MM.1S (cell line): ENCODE data around the gene ANLN.
"Not testable (repeated sequence)": the region's sequence is repeated elsewhere in the genome, so short reads cannot be mapped to it uniquely, and the experiment has no call there.

Experiments
- DNase-seq: peaks from one replicate; pipeline ENCODE4 v3.0.0-alpha.2; 2015
- H2AFZ ChIP-seq: fragments of 300-600 bp; sonication (generic); 2 replicates; pipeline ENCODE4 v1.6.0; 2016; ENCODE audit warnings: antibody characterized with exemption, low read length
- H3F3A ChIP-seq: fragments of 300-600 bp; sonication (generic); 2 replicates; pipeline ENCODE4 v1.6.1; 2016; ENCODE audit warnings: mild to moderate bottlenecking, antibody characterized with exemption, low read length, moderate library complexity, mixed read lengths; ENCODE audit not compliant: insufficient read depth
- H3K27ac ChIP-seq: fragments of 300-600 bp; sonication (generic); 2 replicates; pipeline ENCODE4 v1.5.1; 2016; ENCODE audit warnings: mild to moderate bottlenecking, low read length
- H3K27me3 ChIP-seq: fragments of 300-600 bp; sonication (generic); replicated peaks from 2 replicates; pipeline ENCODE4 v1.6.0; 2016; ENCODE audit warnings: low read length; ENCODE audit not compliant: insufficient read depth
- H3K36me3 ChIP-seq: fragments of 300-600 bp; sonication (generic); replicated peaks from 2 replicates; pipeline ENCODE4 v1.6.1; 2016; ENCODE audit warnings: mild to moderate bottlenecking, low read length, mixed read lengths; ENCODE audit not compliant: insufficient read depth
- H3K4me1 ChIP-seq: fragments of 300-600 bp; sonication (generic); 2 replicates; pipeline ENCODE4 v1.6.1; 2016; ENCODE audit warnings: low read length, mixed read lengths
- H3K4me2 ChIP-seq: fragments of 300-600 bp; sonication (generic); 2 replicates; pipeline ENCODE4 v1.6.0; 2016; ENCODE audit warnings: low read depth, low read length
- H3K4me3 ChIP-seq: fragments of 300-600 bp; sonication (generic); 2 replicates; pipeline ENCODE4 v1.5.1; 2016; ENCODE audit warnings: low read length, mixed read lengths
- H3K79me2 ChIP-seq: fragments of 300-600 bp; sonication (generic); 2 replicates; pipeline ENCODE4 v1.6.1; 2016; ENCODE audit warnings: mixed run types, low read length, mixed read lengths
- H3K9ac ChIP-seq: fragments of 300-600 bp; sonication (generic); 2 replicates; pipeline ENCODE4 v1.6.1; 2016; ENCODE audit warnings: low read length, mixed read lengths
- H3K9me2 ChIP-seq: fragments of 300-600 bp; sonication (generic); replicated peaks from 2 replicates; pipeline ENCODE4 v1.6.1; 2016; ENCODE audit warnings: mild to moderate bottlenecking, low read length, mixed read lengths; ENCODE audit not compliant: insufficient read depth
- H3K9me3 ChIP-seq: fragments of 300-600 bp; sonication (generic); replicated peaks from 2 replicates; pipeline ENCODE4 v1.6.1; 2016; ENCODE audit warnings: mild to moderate bottlenecking, low read length, mixed read lengths; ENCODE audit not compliant: insufficient read depth
- H4K20me1 ChIP-seq: fragments of 300-600 bp; sonication (generic); 2 replicates; pipeline ENCODE4 v1.6.1; 2016; ENCODE audit warnings: mild to moderate bottlenecking, low read length, moderate library complexity, mixed read lengths; ENCODE audit not compliant: insufficient read depth
- CTCF ChIP-seq: fragments of 300-600 bp; sonication (generic); IDR thresholded peaks from 2 replicates; pipeline ENCODE4 v1.5.1; 2016; ENCODE audit warnings: antibody characterized with exemption, low read length, mixed read lengths
- EZH2 ChIP-seq: fragments of 300-600 bp; sonication (generic); optimal IDR thresholded peaks from 2 replicates; pipeline ENCODE3; 2017; ENCODE audit warnings: low read depth, mild to moderate bottlenecking, antibody characterized with exemption, low read length, mixed read lengths
- EZH2phosphoT487 ChIP-seq: fragments of 300-600 bp; sonication (generic); IDR thresholded peaks from 2 replicates; pipeline ENCODE4 v1.6.1; 2018; ENCODE audit warnings: antibody characterized with exemption, low read length

ANLN gene

GRCh38 chr7:36475381-36475780 lies 85.7 kb downstream of the ANLN start:
- no peaks in the 10 kb centered on the region for H3K36me3 ChIP-seq
- H3K79me2 ChIP-seq, result no peaks in the 10 kb centered on the region
- no peak overlapping the region for H3K4me2 ChIP-seq
- no peaks in the 10 kb centered on the region for H3F3A ChIP-seq
- no peak for DNase-seq
- no peak overlapping the region for H3K4me3 ChIP-seq
- H3K4me1 ChIP-seq, result no peaks in the 10 kb centered on the region
- no peak overlapping the region for H2AFZ ChIP-seq
- H3K27ac ChIP-seq, result no peak overlapping the region
- no peaks in the 10 kb centered on the region for H3K9me2 ChIP-seq
- no peaks in the 10 kb centered on the region for H4K20me1 ChIP-seq
- H3K9ac ChIP-seq, result no peak overlapping the region
- H3K9me3 ChIP-seq, result no peaks in the 10 kb centered on the region
- H3K27me3 ChIP-seq, result no peaks in the 10 kb centered on the region
- TF ChIP-seq EZH2phosphoT487 (no peak), CTCF (no peak), EZH2 (no peak)

GRCh38 chr7:36478745-36479144 lies 89.1 kb downstream of the ANLN start:
- Histone ChIP-seq H4K20me1 (no peaks in the 10 kb centered on the region), H3K36me3 (no peaks in the 10 kb centered on the region), H3K9me3 (no peaks in the 10 kb centered on the region), H3K4me1 (no peaks in the 10 kb centered on the region), H2AFZ (no peak overlapping the region), H3K4me2 (no peak overlapping the region), H3K9ac (no peak overlapping the region), H3K9me2 (no peaks in the 10 kb centered on the region), H3K4me3 (no peak overlapping the region), H3K27me3 (no peaks in the 10 kb centered on the region), H3K79me2 (no peaks in the 10 kb centered on the region), H3F3A (no peaks in the 10 kb centered on the region), H3K27ac (no peak overlapping the region)
- no peak for TF ChIP-seq EZH2phosphoT487
- no peak for TF ChIP-seq CTCF
- TF ChIP-seq EZH2, result no peak
- no peak for DNase-seq

- not testable (repeated sequence) for H3K9me3 ChIP-seq, H3K27me3 ChIP-seq, H3K79me2 ChIP-seq, H3K9ac ChIP-seq, H3K4me2 ChIP-seq, H3K9me2 ChIP-seq, H2AFZ ChIP-seq, H3K4me3 ChIP-seq, H3K27ac ChIP-seq, H4K20me1 ChIP-seq, H3F3A ChIP-seq, H3K4me1 ChIP-seq, DNase-seq, H3K36me3 ChIP-seq
Observed at GRCh38 chr7:36483853-36484252, 94.2 kb downstream of the ANLN start.

- TF ChIP-seq EZH2phosphoT487, result no peak
- TF ChIP-seq CTCF, result no peak
- TF ChIP-seq EZH2, result no peak
- H3K9me3 ChIP-seq, result no peaks in the 10 kb centered on the region
- no peak overlapping the region for H3K27ac ChIP-seq
- H3K4me2 ChIP-seq, result no peak overlapping the region
- DNase-seq, result no peak
- H3K9ac ChIP-seq, result no peak overlapping the region
- no peaks in the 10 kb centered on the region for H3K9me2 ChIP-seq
- no peaks in the 10 kb centered on the region for H3K4me1 ChIP-seq
- no peaks in the 10 kb centered on the region for H4K20me1 ChIP-seq
- no peak overlapping the region for H2AFZ ChIP-seq
- no peaks in the 10 kb centered on the region for H3K36me3 ChIP-seq
- H3K79me2 ChIP-seq, result no peaks in the 10 kb centered on the region
- H3K27me3 ChIP-seq, result no peaks in the 10 kb centered on the region
- H3F3A ChIP-seq, result no peaks in the 10 kb centered on the region
- H3K4me3 ChIP-seq, result no peak overlapping the region
Observed at GRCh38 chr7:36484265-36484664, 94.6 kb downstream of the ANLN start.
